Endodermal cell (in vitro differentiated cells): ENCODE measurements around the gene SLC2A1. TPM values are rescaled to one million over a fixed set of nuclear protein-coding genes. Genes with fewer than 3 reads are reported as not detected.

Experiments
- DNase-seq: peaks from one replicate; pipeline ENCODE4 v3.0.0-alpha.2; 2017
- H3K27ac ChIP-seq: 2 replicates; pipeline ENCODE4 v1.5.1; 2013; ENCODE audit warnings: mild to moderate bottlenecking, low read depth, low read length, moderate library complexity
- H3K27me3 ChIP-seq: 2 replicates; pipeline ENCODE4 v1.6.1; 2013; ENCODE audit warnings: mild to moderate bottlenecking, low read length, moderate library complexity; ENCODE audit not compliant: insufficient read depth, control insufficient read depth, poor library complexity, severe bottlenecking
- H3K36me3 ChIP-seq: 2 replicates; pipeline ENCODE4 v1.7.0; 2013; ENCODE audit warnings: mild to moderate bottlenecking, low read length, moderate library complexity; ENCODE audit not compliant: control insufficient read depth, insufficient read depth
- H3K4me1 ChIP-seq: one replicate; pipeline ENCODE4 v1.7.0; 2013; ENCODE audit warnings: low read length; ENCODE audit not compliant: control insufficient read depth, insufficient read depth
- H3K4me3 ChIP-seq: 2 replicates; pipeline ENCODE4 v1.5.1; 2013; ENCODE audit warnings: mild to moderate bottlenecking, low read length, moderate library complexity
- H3K9ac ChIP-seq: 2 replicates; pipeline ENCODE4 v1.6.1; 2013; ENCODE audit warnings: mild to moderate bottlenecking, low read length, moderate library complexity; ENCODE audit not compliant: poor library complexity, severe bottlenecking; ENCODE audit errors: extremely low read depth
- H3K9me3 ChIP-seq: 2 replicates; pipeline ENCODE4 v1.6.1; 2013; ENCODE audit warnings: mild to moderate bottlenecking, low read length, moderate library complexity; ENCODE audit not compliant: control insufficient read depth
- H3K27ac Mint-ChIP-seq: 2 replicates; pipeline ENCODE4 v1.8.0; 2020; ENCODE audit warnings: mixed read lengths
- H3K27me3 Mint-ChIP-seq: 2 replicates; pipeline ENCODE4 v1.8.0; 2021; ENCODE audit warnings: mild to moderate bottlenecking, mixed read lengths; ENCODE audit not compliant: insufficient read depth
- H3K36me3 Mint-ChIP-seq: 2 replicates; pipeline ENCODE4 v1.8.0; 2020; ENCODE audit warnings: low read depth, mixed read lengths
- H3K4me1 Mint-ChIP-seq: 2 replicates; pipeline ENCODE4 v1.8.0; 2020; ENCODE audit warnings: mixed read lengths
- H3K4me3 Mint-ChIP-seq: 2 replicates; pipeline ENCODE4 v1.8.0; 2020; ENCODE audit warnings: mild to moderate bottlenecking, moderate library complexity, mixed read lengths
- H3K9me3 Mint-ChIP-seq: 2 replicates; pipeline ENCODE4 v1.8.0; 2020; ENCODE audit warnings: mild to moderate bottlenecking, mixed read lengths
- WGBS, 2 experiments: methylation state at CpG; one replicate each; pipeline versions ENCODE4 v1.1.5 to v1.1.7; 2013; ENCODE audit warnings: missing lambda C conversion rate in 2 of 2, mixed read lengths in 1 of 2; ENCODE audit not compliant: insufficient coverage in 1 of 2, insufficient read length in 1 of 2; 5-methylcytosine and 5-hydroxymethylcytosine counted together
- total RNA-seq, 2 donors: library from RNA; stranded (reverse); fragmentation: NEBNext Ultra II Directional in 1 of 2; extraction: Animal tissue kit (Norgen Biotek cat#: 25700) in 1 of 2; gene quantifications; 2 replicates in 1 of 2; 3 replicates in 1 of 2; pipeline ENCODE4 v1.2.1, GENCODE V29; 2021
- TF ChIP-seq, protein P1 (sequence below): fragments of 200-600 bp; sonication (generic); conservative IDR thresholded peaks from 2 replicates; pipeline ENCODE4 v1.5.0; 2021; ENCODE audit warnings: antibody characterized with exemption, mild to moderate bottlenecking

The SLC2A1 gene
- total RNA-seq, 2 donors from 2014 or later: 42.5 to 69.7 TPM

DNA sequence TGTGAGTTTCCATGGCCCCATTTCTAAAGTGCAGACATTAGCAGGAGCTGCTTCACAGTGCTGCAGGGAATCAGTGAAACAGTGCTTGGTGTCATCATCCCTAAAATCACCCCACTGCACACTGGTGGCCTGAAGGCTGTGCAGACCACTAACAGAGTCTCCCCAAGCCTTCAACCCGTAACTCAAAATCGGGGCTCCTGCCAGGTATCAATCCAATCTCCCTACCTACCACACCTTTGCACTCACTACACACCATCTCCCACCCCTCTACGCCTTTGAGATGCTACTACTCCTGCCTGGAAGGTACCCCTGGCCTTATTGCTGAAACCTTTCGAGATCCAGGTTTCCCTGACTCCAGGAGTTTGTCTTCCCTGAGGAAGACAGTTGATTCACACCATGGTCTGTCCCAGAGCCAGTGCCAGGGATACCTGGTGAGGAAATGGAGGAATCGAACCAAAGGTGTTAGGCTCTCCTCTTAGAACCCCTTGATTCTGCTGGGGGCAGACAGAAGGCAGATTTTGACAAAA lies 25.5 kb downstream of the SLC2A1 start:
- Histone ChIP-seq H3K27me3 (no peaks in the 10 kb centered on the region), H3K4me1 (no peaks in the 10 kb centered on the region), H3K9me3 (no peaks in the 10 kb centered on the region), H3K4me3 (no peak overlapping the region), H3K36me3 (peaks cover 25% of the 10 kb centered on the region), H3K27ac (no peak overlapping the region), H3K9ac (no peak overlapping the region)
- Mint-ChIP-seq H3K4me3 (no peak overlapping the region), H3K36me3 (peaks cover 46% of the 10 kb centered on the region), H3K27me3 (no peaks in the 10 kb centered on the region), H3K9me3 (no peaks in the 10 kb centered on the region), H3K27ac (peak overlapping the region; percentile 16), H3K4me1 (peaks cover 9% of the 10 kb centered on the region)
- TF ChIP-seq, protein P1, sequence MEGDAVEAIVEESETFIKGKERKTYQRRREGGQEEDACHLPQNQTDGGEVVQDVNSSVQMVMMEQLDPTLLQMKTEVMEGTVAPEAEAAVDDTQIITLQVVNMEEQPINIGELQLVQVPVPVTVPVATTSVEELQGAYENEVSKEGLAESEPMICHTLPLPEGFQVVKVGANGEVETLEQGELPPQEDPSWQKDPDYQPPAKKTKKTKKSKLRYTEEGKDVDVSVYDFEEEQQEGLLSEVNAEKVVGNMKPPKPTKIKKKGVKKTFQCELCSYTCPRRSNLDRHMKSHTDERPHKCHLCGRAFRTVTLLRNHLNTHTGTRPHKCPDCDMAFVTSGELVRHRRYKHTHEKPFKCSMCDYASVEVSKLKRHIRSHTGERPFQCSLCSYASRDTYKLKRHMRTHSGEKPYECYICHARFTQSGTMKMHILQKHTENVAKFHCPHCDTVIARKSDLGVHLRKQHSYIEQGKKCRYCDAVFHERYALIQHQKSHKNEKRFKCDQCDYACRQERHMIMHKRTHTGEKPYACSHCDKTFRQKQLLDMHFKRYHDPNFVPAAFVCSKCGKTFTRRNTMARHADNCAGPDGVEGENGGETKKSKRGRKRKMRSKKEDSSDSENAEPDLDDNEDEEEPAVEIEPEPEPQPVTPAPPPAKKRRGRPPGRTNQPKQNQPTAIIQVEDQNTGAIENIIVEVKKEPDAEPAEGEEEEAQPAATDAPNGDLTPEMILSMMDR: no peak
- peak; percentile 44 for DNase-seq
- 90 to 91% methylated on average over 2 to 5 of the region's 5 CpGs for WGBS, 2 experiments

DNA sequence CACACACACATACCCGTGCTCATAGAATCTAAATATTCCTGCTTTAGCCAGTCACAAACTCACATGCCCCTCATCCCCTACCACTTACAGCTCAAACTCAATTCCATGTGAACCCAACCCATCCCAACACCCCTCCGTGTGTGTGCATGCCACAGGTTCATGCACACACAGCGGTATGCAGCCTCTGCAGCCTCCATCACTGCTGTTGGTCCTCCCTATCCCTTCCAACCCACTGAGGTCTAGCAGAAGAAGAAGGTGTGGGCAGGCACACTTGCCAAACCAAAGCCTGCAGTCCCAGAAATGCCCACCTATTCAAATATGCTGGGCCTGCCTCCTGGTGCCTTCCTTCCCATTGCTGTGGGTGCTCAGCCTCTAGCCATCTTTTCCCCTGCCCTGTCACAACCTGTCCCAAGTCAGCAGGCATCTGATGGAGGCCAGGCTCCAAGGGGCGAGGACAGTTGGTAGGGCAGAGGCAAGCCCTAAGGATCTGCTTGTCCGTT lies 26.2 kb downstream of the SLC2A1 start:
- H3K4me3 ChIP-seq: no peak overlapping the region
- TF ChIP-seq, protein P1: no peak
- peaks cover 47% of the 10 kb centered on the region for H3K36me3 Mint-ChIP-seq

DNA sequence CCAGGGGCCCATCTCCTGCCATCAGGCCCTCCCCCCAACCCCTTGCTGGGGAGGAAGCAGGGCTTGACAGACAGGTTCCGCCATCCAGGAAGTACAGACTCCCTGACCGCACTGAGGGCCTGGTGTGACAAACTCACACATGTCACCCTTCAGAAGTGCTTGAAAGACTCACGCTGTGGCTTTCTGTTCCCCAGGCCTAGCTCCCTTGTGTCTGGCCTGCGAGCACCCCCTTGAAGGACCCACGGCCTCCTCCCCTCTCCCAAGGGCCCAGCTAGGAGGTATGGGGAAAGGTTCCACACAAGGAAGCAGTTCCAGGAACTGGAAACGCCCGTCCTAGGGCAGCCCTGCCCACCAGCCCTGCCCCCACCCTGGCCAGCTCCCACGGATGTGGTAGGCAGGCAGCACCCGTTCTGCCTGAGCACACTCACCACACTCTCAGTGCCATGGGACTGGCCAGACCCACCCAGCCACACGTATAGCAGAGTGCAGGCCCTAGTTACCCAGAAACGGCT lies 26.7 kb downstream of the SLC2A1 start:
- Histone ChIP-seq H3K4me1 (no peaks in the 10 kb centered on the region), H3K27ac (no peak overlapping the region), H3K36me3 (peaks cover 31% of the 10 kb centered on the region), H3K9me3 (no peaks in the 10 kb centered on the region), H3K4me3 (no peak overlapping the region), H3K9ac (no peak overlapping the region), H3K27me3 (no peaks in the 10 kb centered on the region)
- Mint-ChIP-seq H3K4me3 (no peak overlapping the region), H3K36me3 (peaks cover 47% of the 10 kb centered on the region), H3K9me3 (no peaks in the 10 kb centered on the region), H3K27me3 (no peaks in the 10 kb centered on the region), H3K4me1 (peaks cover 9% of the 10 kb centered on the region), H3K27ac (no peak overlapping the region)
- DNase-seq: peak; percentile 65
- TF ChIP-seq, protein P1: no peak
- 80 to 84% methylated on average over 3 to 11 of the region's 11 CpGs for WGBS, 2 experiments

More for the DNA sequence above, 26.2 kb downstream of the SLC2A1 start:
- peaks cover 30% of the 10 kb centered on the region for H3K36me3 ChIP-seq
- DNase-seq: peak; percentile 51
- H3K9ac ChIP-seq: no peak overlapping the region
- no peaks in the 10 kb centered on the region for H3K27me3 Mint-ChIP-seq
- no peaks in the 10 kb centered on the region for H3K27me3 ChIP-seq
- H3K9me3 ChIP-seq: no peaks in the 10 kb centered on the region
- H3K27ac Mint-ChIP-seq: peak overlapping the region; percentile 27
- no peaks in the 10 kb centered on the region for H3K9me3 Mint-ChIP-seq
- no peaks in the 10 kb centered on the region for H3K4me1 ChIP-seq
- peaks cover 9% of the 10 kb centered on the region for H3K4me1 Mint-ChIP-seq
- no peak overlapping the region for H3K4me3 Mint-ChIP-seq
- H3K27ac ChIP-seq: no peak overlapping the region
- WGBS, 2 experiments: 90 to 100% methylated on average over 3 to 5 of the region's 5 CpGs
